RWPE2 (cell line): Measurements from ENCODE around the gene EEF1AKMT3.

Source experiments
- ATAC-seq: fragments of 200-7000 bp; cut with Tn5 transposase; 3 replicates; pipeline ENCODE4 v1.9.1; 2021; ENCODE audit warnings: low read depth
- DNase-seq: peaks from one replicate; pipeline ENCODE4 v3.0.0-alpha.2; 2020; ENCODE audit warnings: low spot score
- H3K27ac ChIP-seq: fragments of 450-650 bp; 2 replicates; pipeline ENCODE4 v1.5.1; 2017; ENCODE audit warnings: mild to moderate bottlenecking; ENCODE audit not compliant: poor library complexity, severe bottlenecking
- H3K27me3 ChIP-seq: fragments of 250-450 bp; sonication (Bioruptor Pico); 2 replicates; pipeline ENCODE4 v1.5.1; 2021; ENCODE audit warnings: mild to moderate bottlenecking, moderate library complexity; ENCODE audit not compliant: insufficient read depth, poor library complexity, severe bottlenecking
- H3K36me3 ChIP-seq: fragments of 250-450 bp; sonication (Bioruptor Pico); 2 replicates; pipeline ENCODE4 v1.5.1; 2020; ENCODE audit warnings: low read depth, mild to moderate bottlenecking, moderate library complexity
- H3K4me1 ChIP-seq: fragments of 250-450 bp; sonication (Bioruptor Pico); 2 replicates; pipeline ENCODE4 v1.5.1; 2021; ENCODE audit warnings: mild to moderate bottlenecking, moderate library complexity; ENCODE audit not compliant: insufficient read depth, poor library complexity, severe bottlenecking
- H3K4me3 ChIP-seq: fragments of 250-450 bp; sonication (Bioruptor Pico); 2 replicates; pipeline ENCODE4 v1.5.1; 2021; ENCODE audit warnings: mild to moderate bottlenecking, moderate library complexity; ENCODE audit not compliant: severe bottlenecking
- H3K9me3 ChIP-seq: fragments of 250-450 bp; sonication (Bioruptor Pico); 2 replicates; pipeline ENCODE4 v1.5.1; 2021; ENCODE audit warnings: mild to moderate bottlenecking, moderate library complexity; ENCODE audit not compliant: severe bottlenecking
- CTCF ChIP-seq: fragments of 450-650 bp; IDR thresholded peaks from one replicate; pipeline ENCODE4 v1.5.1; 2017; ENCODE audit warnings: mild to moderate bottlenecking, moderate library complexity; ENCODE audit not compliant: poor library complexity, severe bottlenecking

Gene EEF1AKMT3

GRCh38 chr12:57782608-57783465 lies 10.4 kb downstream of the EEF1AKMT3 start, which contains the start of gene TSFM:
TSFM (plus strand) TSS chr12:57782787; CDS start chr12:57782802, 15 bp downstream.
- H3K27ac ChIP-seq, result no peak within 1 kb of the TSS

GRCh38 chr12:57783466-57783801 lies 11.0 kb downstream of the EEF1AKMT3 start:
- Histone ChIP-seq H3K4me1 (peaks cover 5% of the 10 kb centered on the region), H3K27ac (no peak overlapping the region), H3K27me3 (no peaks in the 10 kb centered on the region), H3K36me3 (peaks cover 47% of the 10 kb centered on the region), H3K4me3 (peak overlapping the region; percentile 64), H3K9me3 (no peaks in the 10 kb centered on the region)
- no peak; the same call in 2 of the 3 replicates for ATAC-seq
- DNase-seq, result no peak
- TF ChIP-seq CTCF, result no peak

More at GRCh38 chr12:57782608-57783465, 10.4 kb downstream of the EEF1AKMT3 start, which contains the start of gene TSFM:
- peaks cover 5% of the 10 kb centered on the region for H3K4me1 ChIP-seq
- H3K36me3 ChIP-seq, result peaks cover 41% of the 10 kb centered on the region
- TF ChIP-seq CTCF, result peak; percentile 95
- DNase-seq, result peak; percentile 95
- peak within 1 kb of the TSS; percentile 64 for H3K4me3 ChIP-seq
- no peaks in the 10 kb centered on the region for H3K9me3 ChIP-seq
- peak; percentile 89 for ATAC-seq
- H3K27me3 ChIP-seq, result no peaks in the 10 kb centered on the region

GRCh38 chr12:57783861-57784260 lies 11.4 kb downstream of the EEF1AKMT3 start:
- no peak for ATAC-seq
- Histone ChIP-seq H3K4me1 (peaks cover 5% of the 10 kb centered on the region), H3K36me3 (peaks cover 49% of the 10 kb centered on the region), H3K9me3 (no peaks in the 10 kb centered on the region), H3K27me3 (no peaks in the 10 kb centered on the region), H3K27ac (no peak overlapping the region), H3K4me3 (no peak overlapping the region)
- no peak for TF ChIP-seq CTCF
- DNase-seq, result no peak

GRCh38 chr12:57793920-57794319 lies 21.5 kb downstream of the EEF1AKMT3 start:
- peaks cover 16% of the 10 kb centered on the region for H3K4me1 ChIP-seq
- H3K27me3 ChIP-seq, result no peaks in the 10 kb centered on the region
- no peak overlapping the region for H3K4me3 ChIP-seq
- DNase-seq (no peak), ATAC-seq (peak; percentile 94)
- TF ChIP-seq CTCF, result no peak
- H3K9me3 ChIP-seq, result no peaks in the 10 kb centered on the region
- peaks cover 80% of the 10 kb centered on the region for H3K36me3 ChIP-seq
- H3K27ac ChIP-seq, result peak overlapping the region; percentile 34

GRCh38 chr12:57795354-57795753 lies 22.9 kb downstream of the EEF1AKMT3 start:
- H3K36me3 ChIP-seq, result peaks cover 76% of the 10 kb centered on the region
- peak; percentile 62; the same call in 2 of the 3 replicates for ATAC-seq

More at GRCh38 chr12:57795354-57795753, 22.9 kb downstream of the EEF1AKMT3 start:
- no peak for TF ChIP-seq CTCF
- Histone ChIP-seq H3K27ac (no peak overlapping the region), H3K4me3 (no peak overlapping the region), H3K9me3 (no peaks in the 10 kb centered on the region), H3K27me3 (no peaks in the 10 kb centered on the region), H3K4me1 (peaks cover 16% of the 10 kb centered on the region)
- DNase-seq, result no peak
